T1000 (cell line): ENCODE measurements around the gene MKKS.

Experiments used
- DNase-seq: peaks from one replicate; lab custom pipeline; 2025; ENCODE audit warnings: mixed read lengths; lab: John Stamatoyannopoulos, UW

MKKS gene

DNA sequence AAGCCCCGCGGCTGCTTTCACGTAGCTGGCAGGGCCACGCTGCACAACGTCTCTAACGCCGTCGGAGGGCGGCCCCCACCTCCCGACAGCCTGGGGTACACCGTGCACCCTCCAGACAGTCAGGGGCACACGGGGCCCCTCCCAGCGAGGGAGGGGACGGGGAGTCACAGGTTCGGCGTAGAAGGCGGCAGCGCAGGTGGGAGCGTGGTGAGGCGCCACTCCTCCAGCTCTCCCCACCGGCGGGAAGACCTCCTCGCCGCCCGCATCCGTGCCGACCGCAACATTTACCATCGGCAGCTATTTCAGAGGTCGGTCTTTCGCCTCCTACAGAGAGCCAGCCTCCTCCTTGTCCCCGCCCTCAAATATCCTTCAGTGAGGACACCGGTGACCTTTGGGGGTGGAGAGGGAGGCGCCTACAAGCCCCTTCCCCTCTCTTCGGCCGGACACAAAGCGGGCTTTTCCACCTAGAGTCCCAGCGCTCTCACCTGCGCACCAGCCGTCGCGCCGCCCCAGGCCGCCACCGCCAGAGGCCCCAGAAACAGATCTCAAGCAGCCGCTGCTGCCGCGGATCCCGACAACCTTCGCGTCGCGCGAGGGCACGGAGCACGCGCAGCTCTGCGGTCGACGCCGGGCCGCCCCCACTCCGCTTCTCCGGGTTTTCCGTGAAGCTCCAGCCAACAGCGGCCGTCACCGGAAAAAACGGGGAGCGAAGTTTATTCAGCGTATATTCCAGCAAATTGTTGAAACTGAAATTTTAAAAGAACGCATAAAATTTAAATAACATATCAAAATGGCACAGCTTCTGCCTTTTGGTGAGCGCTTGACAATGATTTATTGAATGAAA lies at the start of gene MKKS:
MKKS (minus strand) TSS at position 600 of the 844 bp plus-strand sequence. CDS start 20,708 bp downstream, outside the sequence.
- DNase-seq, result peak; percentile 81

DNA sequence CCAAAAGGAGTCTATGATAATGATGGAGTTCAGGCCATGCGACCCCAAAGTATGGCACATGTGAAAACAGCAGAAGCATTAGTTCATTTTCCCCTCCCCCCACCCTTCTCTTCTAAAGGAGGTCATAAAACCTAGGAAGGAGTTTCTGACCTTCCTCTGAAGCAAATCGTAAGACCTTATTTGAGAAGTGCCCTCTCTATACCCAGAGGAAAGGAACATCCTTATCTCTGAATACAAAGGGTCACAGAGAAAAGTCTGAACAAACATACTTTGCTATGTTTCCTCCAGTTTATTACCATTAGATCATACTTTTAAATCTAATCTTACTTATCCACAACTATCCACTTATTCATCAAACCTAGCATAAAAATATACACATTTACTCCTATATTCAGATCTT lies 49.7 kb upstream of the MKKS start:
- no peak for DNase-seq

DNA sequence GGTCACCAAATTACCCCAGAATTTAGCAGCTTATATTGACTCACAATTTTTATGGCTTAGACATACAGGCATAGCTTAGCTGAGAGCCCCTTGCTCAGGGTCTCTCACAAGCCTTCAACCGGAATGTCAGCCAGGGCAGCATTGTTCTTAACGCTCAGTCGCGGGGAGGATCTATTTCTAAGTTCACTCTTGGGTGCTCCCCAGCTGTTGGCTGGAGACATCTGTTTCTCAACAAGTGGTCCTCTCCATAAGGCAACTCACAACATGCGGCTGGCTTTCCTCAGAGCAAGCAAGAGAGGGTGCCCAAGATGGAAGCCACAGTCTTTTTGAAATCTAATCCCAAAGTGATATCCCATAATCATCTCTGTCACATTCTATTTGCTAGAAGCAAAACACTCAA lies 47.7 kb upstream of the MKKS start:
- no peak for DNase-seq

DNA sequence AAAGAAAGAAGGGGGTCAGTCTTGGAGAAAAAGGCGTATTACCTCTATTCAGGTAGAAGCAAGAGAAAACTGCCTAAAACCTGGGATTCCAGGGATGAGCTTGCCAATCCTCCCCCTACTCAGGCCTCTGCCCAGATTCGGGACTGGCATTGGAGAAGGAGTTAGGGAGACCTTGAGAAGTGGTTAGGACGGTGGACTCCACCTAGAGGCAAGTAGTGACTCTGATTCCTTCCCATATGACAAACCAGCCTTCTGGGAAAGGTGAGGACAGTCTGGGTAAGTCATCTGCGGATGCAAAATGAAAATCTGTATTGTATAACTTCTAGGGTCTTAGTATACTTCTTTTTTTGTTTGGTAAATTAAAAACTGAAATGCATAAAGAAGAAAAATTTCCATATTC lies 44.9 kb upstream of the MKKS start:
- no peak for DNase-seq

DNA sequence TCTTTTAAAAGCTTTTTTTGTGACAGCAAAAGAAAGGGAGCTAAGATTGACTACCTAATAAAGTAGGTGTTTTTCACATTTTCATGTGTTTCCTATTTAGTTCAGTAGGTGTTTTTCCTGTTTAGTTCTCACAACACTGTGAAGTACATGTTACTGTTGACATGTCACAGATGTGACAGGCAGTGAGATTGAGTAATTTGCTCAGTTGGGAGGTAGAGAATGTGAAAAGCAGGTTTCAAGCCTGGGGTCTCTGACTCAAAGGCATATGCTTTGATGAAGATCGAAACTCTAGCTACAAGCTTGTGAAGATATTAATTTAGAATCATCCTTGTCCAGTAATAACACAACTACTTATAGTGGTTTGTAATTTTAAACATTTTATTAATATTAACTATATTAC lies 44.2 kb upstream of the MKKS start:
- no peak for DNase-seq

DNA sequence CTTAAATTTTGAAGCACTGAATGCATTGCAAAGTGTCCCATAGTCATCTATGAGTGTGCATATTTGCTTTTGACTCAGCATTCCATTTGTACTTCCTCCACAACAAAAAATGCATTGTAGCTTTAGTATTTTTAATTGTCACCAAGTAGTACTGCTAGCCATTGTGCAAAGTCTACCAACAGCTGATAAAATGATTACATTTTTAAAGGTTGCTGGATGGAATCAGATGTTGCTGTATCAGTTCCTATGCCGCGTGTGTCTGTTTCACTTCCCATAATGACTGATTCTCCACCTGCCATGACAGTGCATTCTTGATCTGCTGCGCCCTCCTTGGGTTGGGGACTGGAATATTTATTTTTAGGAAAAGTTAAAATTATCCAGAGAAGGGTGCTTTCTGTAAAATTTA lies 42.3 kb upstream of the MKKS start:
- no peak for DNase-seq

DNA sequence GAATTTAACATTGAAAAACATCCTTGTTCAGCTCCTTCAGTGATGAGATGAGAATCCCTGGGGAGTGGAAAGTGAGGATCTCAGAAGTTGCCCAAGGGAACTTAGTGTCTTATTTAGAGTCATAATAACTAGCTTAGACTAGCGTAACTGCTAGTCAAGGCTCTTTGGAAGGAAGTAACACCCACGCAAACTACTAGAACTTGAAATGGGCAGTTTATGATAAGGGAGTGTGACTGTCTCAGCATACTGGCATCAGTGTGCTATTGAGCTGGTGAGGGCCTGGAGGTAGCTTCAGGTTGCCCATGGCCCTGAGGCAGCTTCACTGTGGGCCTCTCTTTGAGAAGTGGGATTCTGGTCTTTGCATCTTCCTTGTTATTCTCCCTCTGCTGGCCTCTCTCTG lies 41.2 kb upstream of the MKKS start:
- no peak for DNase-seq

DNA sequence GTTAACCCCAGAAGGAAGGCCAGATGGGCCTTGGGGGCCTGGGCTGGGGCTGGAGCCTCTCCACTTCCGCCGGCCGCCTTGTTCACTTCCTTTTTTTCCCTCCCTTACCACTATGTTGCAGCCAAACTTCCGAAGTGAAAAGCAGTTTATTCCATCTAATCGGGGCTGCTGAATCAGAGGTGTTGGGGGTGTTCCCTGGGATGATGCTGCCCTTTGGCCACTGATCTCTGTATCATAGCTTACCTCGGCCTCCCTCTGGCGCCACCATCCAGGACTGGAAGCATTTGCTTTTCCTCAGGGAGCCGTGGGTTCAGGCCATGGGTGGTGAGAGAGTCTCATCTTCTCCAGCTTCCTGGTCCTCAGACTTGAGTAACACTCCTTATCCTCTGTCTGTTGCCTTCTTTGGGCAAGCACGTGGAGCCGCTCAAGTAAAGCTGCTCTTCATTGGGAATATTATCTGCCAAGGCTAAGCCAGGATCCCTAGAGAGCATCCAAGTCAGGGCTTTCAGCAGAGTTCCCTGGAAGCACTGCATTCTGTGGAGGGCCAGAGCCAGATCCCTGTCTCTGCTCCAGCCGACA lies 40.7 kb upstream of the MKKS start:
- no peak for DNase-seq

DNA sequence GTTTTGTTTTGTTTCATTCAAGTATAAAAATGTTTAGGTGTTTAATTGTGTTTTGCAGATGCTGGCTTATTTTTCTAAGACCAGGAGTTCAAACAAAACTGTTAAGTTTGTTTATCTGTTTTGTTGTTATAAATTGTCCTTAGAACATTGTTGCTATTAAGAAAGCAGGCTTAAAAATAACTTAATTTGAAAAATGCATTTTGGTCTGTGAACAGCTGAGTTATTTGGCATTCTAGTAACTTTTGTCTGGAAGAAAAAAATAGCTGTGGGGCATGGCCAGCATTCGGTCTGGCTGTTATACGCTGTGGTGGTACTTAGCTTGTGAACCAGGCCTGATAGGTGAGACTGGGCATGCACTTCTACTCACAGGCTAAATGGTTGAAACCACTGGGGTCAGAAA lies 38.8 kb upstream of the MKKS start:
- DNase-seq, result no peak

DNA sequence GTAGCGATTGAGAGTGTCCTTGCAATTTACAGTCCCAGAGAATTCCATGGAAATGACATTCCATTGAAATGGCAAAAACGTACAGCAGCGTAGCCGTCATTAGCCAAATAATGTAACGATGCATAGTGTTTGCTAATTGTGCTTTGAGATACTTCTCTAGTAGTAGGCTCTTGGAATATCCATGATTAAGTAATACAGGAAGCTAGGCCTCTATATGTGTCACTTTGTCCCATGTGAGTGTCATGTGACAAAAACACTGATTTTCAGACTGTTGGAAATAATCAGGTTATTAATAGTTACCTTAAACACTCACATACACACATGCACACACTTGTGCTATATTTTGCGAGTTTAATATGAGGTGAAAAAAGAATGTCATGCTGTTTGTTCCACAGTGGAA lies 36.3 kb upstream of the MKKS start:
- DNase-seq, result no peak

DNA sequence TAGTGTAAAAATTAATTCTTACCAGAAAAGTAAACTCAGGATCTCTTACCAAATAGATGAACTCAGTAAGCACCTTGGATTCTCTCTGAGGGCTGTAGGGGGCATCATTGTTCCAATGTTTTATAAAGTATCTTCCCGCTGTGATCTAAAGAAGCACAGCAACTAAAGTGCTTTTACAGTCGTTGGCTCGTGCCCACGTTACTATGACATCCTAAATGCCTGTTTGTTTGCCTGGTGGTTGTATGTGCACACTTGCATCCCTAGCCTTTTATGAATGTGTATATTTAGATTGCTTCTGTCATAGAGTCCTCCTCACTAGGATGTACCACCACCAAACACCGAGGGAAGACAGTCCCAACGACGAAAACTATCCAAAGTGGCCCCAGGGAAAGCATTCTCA lies 35.6 kb upstream of the MKKS start:
- no peak for DNase-seq

DNA sequence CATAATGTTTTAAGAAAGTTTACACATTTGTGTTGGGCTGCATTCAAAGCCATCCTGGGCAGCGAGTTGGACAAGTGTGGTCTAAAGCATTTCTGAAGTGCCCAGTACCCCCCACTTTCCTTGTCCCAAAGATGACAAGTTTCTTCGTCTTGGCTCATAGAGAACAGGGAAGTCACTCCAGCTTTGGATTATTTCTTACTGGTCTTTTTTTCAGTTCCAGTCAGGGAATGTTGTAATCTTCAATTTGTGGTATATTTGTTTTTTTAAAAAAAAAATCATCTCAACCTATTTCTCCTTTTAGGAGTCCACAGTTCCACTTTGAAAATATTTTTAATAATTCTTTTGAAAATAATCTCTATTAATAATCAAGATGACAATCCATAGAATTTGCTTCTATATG lies 35.0 kb upstream of the MKKS start:
- no peak for DNase-seq

DNA sequence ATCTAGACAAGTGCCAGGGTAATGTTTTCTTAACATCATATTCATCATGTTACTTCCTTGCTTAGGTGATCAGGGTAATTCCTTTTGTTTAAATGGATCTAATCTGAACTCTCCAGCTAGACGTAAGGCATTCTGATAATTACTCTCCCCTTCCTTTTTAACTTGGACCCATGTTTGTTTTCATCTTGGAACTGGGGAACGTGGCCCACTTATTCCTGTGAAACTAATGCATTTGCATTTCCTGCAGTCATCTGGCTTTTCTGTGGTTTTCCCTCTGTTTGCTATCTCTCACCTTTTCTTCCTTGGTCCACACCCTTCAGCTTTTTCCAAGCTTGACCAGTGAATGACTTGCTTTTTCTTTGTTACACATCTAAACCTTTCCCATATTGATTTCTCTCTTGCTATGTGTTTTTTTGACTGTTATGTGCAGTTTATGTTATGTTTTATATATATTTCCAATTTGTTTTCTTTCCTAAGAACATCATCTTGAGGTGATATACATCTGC lies 34.4 kb upstream of the MKKS start:
- DNase-seq, result no peak

DNA sequence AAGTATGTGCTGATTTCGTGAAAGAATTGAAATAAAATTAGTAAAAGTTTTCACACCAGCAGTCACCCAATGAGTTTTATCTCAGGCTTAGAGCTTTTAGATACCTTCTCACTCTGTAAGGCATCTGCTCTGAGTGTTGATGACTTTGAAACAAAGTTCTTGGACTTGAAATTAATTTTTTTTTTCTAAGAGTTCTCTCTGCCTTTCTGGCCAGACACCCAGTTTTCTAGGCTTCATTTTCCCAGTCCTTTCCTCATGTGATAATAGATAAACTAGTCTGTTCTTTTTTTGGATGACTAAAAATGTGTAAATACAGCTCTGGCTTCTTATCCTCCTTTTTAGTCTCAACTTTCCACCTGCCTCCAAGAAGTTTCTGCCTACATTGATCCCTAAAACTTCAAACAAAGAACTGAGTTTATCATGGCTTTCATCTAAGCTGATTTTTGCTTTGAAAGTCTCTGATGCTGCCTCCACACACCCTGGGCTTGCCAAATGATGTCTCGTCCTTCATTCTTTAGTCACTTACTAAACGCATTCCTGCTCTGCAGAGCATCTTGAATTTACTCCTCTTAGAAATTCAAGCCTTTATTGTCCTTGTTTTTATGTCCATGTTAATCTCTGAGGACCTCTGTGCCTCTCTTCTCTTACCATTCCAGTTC lies 33.8 kb upstream of the MKKS start:
- no peak for DNase-seq

DNA sequence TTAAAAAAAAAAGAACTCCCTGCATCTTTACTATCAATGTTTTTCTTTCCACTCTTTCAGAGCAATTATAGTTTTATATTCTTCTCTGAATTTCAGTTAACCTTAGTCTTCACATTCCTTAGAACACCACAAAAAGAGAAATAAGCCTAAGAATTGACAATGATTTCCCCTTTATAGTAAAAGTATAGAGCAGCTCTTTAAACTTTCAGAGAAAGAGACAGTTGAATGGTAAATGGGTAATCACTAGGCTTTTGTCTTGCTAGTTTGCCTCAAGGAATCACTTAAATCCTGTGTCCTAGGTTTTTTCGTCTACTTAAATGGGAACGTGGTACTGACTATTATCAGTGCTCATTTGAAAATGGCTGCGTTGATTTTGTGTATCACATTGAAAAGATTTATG lies 32.8 kb upstream of the MKKS start:
- DNase-seq, result no peak

DNA sequence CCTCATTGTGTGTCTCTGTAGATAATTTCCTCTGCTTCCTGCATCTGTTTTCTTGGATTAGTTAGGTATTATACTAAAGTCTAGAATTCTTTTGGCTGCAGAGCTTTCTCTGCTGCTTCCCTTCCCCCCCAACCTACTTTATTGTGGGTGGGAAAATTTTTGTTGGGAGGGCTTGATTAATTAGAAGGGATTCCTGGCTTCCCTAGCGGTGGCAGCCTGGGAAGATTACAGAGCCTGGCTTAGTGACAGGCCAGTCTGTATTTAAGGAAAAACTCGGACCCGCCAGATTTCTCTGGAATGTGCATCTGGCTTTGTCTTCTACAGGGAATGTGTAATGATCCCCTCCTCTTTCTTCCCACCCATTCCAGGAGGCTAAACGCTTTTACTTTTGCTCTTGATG lies 32.3 kb upstream of the MKKS start:
- DNase-seq, result no peak

DNA sequence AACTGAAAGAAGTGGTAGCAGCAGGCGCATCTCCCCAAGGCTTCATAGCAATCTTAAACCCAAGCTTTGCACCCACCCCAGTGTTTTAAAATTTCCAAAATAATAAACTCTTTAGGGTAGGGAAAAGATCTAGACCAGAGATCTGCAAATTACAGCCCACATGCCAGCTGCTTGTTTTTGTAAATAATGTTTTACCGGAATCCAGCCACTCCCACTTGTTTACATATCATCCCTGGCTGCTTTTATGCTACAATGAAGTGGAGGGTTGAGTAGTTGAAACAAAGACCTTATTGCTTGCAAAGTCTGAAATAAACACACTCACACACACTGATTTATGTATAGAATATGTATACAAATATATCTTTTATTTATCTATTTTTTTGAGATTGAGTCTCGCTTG lies 31.1 kb upstream of the MKKS start:
- DNase-seq, result no peak

DNA sequence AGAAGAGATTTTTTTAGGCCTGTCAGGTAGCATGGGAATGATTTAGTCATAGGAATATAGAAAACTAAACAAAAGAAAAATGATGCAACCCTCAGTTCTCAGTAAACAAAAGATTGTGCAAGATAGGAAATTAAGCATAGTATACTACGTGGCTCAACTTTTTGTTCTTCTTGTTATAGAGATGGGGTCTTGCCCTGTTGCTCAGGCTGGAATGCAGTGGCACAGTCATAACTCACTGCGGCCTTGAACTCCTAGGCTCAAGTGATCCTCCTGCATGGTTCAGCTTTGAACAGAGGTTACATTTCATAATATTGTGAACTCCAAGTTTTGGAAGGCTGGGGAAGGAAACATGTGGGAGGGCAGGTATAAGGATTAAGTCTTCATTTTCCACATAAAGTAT lies 29.6 kb upstream of the MKKS start:
- no peak for DNase-seq

DNA sequence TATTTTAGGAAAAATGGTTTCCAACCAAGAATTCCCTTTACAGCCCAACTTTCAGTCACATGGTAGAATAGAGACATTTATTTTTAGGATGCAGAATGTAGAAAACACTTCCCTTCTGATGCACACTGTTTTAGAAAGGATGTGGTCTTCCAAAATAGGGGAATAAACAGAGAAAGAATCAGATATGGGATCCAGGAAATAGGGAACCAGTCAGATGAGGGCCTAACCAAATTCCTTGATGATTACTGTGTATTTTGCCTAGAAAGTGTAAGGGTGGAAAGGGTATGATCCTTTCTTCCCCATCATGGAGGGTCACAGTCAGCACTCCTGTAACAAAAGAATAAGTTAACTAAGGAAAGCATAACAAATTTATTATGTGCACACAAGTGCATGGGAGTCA lies 28.5 kb upstream of the MKKS start:
- DNase-seq, result no peak

DNA sequence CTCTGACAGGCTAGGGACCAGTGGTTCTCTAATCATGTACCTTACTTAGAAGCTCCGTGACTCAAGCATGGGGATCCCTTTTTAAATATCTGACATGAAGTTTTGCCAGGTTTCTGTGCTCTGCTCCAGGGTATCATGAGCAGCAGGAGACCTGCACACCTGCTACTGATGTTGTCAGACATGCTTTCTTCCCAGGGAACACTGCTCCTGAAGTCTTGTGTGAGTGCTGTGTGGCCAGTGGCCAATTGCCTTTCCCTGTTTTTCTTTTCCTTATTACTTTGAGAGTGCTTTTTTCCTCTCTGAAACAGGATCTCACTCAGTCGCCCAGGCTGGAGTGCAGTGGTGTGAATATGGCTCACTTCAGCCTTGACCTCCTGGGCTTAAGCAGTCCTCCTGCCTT lies 27.5 kb upstream of the MKKS start:
- DNase-seq, result no peak

DNA sequence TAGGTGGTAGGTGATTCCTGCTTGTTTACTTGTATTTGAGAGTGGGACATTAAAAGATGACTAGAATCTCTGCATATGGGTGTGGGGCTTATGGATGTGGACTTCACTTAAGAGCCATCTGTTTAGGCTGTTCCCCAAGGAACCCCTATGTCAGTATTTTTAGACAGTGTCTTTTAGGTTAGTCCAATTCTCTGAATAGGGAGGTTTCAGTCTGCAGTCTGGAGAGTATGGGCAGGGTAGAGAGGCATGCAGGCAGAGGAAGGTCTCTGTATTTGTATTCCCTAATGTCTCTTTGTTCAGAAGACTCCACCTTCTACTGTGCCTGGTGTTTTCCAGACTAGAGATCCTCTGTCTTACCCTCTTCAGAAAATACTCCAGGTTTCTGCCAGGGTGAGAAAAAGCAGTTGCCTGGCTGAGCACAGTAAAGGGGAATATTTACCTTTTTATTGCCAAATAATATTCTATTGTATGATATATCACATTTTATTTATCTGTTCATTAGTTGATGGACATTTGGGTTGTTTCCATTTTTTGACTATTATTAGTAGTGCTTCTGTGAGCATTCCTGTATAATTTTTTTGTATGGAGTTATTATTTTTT lies 20.2 kb upstream of the MKKS start:
- no peak for DNase-seq

DNA sequence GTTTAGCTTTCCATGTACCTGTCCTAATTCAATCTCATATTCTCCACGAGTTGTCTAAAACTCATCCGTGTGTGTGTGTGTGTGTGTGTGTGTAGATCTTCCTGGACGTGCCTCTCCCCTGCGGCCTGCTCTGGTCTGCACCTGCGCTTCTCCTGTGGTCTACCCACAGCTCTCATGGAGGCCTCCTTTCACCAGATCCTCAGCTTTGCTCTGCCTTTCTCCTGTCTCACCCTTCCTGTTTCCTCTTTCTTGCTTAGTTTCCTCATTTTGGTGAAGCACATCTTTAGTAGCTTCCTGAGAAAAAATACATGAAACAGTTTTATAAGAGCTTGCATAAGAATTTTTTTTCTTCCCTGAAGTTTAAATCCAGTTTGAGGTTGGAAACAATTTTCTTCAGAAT lies 19.2 kb upstream of the MKKS start:
- no peak for DNase-seq

DNA sequence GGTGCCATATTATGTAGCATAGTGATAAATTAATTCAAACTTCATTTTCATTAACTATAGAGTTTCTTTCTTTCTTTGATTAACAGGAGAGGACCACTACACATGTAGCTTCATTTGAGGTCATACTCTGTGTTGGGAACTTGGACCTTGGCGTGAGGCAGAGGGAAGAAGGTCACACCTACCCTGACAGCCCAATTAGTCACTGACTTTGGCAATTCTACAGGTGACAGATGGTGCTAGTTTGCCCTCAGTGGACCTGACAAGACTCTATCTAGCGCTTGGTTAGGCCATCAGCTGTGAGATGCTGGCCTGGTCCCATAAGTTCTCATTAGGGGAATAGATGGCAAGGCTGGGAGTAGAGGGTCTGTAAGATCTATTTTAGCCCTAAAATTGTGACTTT lies 15.2 kb upstream of the MKKS start:
- no peak for DNase-seq
